Peyer's patch (tissue), 4 donors: Measurements from ENCODE around the gene SLC27A4.

Source experiments
- CTCF ChIP-seq, 6 experiments: fragments of 450-650 bp in 4 of 6; fragments of 200-600 bp in 2 of 6; sonication (generic) in 1 of 6; IDR thresholded peaks; one replicate each; pipeline ENCODE4 v1.5.1; 2017 to 2019; ENCODE audit warnings: antibody characterized with exemption in 6 of 6, mild to moderate bottlenecking in 3 of 6, moderate library complexity in 1 of 6
- POLR2A ChIP-seq, 2 donors: fragments of 450-650 bp; IDR thresholded peaks; one replicate each; pipeline ENCODE4 v1.5.1; 2017; ENCODE audit warnings: antibody characterized with exemption in 2 of 2, mild to moderate bottlenecking in 2 of 2, moderate library complexity in 2 of 2

DNA sequence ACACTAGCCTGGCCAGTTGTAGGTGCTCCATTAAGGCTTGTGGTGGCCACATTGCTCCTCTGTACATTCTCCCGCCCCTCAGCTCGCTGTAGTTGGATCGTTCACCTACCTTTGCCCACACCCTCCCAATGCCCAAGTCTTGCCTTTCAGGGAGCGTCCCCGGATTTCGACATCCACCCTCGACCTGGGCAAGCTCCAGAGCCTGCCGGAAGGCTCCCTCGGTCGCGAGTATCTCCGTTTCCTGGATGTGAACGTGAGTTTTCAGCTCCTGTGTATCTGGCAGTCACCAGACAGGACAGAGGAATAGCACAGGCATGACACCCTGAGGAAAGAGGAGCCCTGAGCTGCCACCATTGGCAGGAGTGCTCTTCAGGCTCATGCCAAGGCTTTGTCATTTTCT is 14.7 kb upstream of the SLC27A4 start:
- TF ChIP-seq POLR2A (IDR thresholded peaks at IDR 0.05) (no peak), CTCF (IDR thresholded peaks at IDR 0.05) (no peak)
